OCI-LY3 (cell line): Measurements from ENCODE around the gene EPC2.

Experiments used
- H2AFZ ChIP-seq: fragments of 200-600, 300-600 bp; shearing (Covaris generic); 2 replicates; pipeline ENCODE4 v1.6.0; 2014; ENCODE audit warnings: antibody characterized with exemption, low read depth, low read length
- H3K27ac ChIP-seq: fragments of 200-600, 300-600 bp; sonication (generic); 2 replicates; pipeline ENCODE4 v1.5.1; 2014; ENCODE audit warnings: mild to moderate bottlenecking, low read length, moderate library complexity, mixed read lengths
- H3K27me3 ChIP-seq: fragments of 200-600, 300-600 bp; sonication (generic); 2 replicates; pipeline ENCODE4 v1.6.1; 2014; ENCODE audit warnings: low read depth, low read length, mixed read lengths
- H3K36me3 ChIP-seq: fragments of 200-600, 300-600 bp; sonication (generic); replicated peaks from 2 replicates; pipeline ENCODE3; 2014; ENCODE audit warnings: low read depth, low read length, mixed read lengths
- H3K4me1 ChIP-seq: fragments of 300-600, 200-600 bp; sonication (generic); 2 replicates; pipeline ENCODE4 v1.6.1; 2014; ENCODE audit warnings: low read length, mixed read lengths
- H3K4me2 ChIP-seq: fragments of 200-600, 300-600 bp; sonication (generic); 2 replicates; pipeline ENCODE4 v1.6.1; 2014; ENCODE audit warnings: low read length, mixed read lengths
- H3K4me3 ChIP-seq: fragments of 300-600, 200-600 bp; sonication (generic); 2 replicates; pipeline ENCODE4 v1.5.1; 2014; ENCODE audit warnings: antibody characterized with exemption, mild to moderate bottlenecking, low read length, moderate library complexity
- H3K79me2 ChIP-seq: fragments of 300-600, 200-600 bp; shearing (Covaris generic); 2 replicates; pipeline ENCODE4 v1.6.1; 2014; ENCODE audit warnings: mild to moderate bottlenecking, low read length, mixed read lengths
- H3K9ac ChIP-seq: fragments of 300-600, 200-600 bp; shearing (Covaris generic); 2 replicates; pipeline ENCODE4 v1.6.0; 2014; ENCODE audit warnings: mild to moderate bottlenecking, low read length, moderate library complexity
- H3K9me3 ChIP-seq: fragments of 200-600, 300-600 bp; shearing (Covaris generic); 2 replicates; pipeline ENCODE4 v1.6.1; 2014; ENCODE audit warnings: low read length, mixed read lengths; ENCODE audit not compliant: insufficient read depth
- H4K20me1 ChIP-seq: fragments of 200-600, 300-600 bp; sonication (generic); 2 replicates; pipeline ENCODE4 v1.6.1; 2016; ENCODE audit warnings: low read length, mixed read lengths; ENCODE audit not compliant: insufficient read depth
- EZH2phosphoT487 ChIP-seq: fragments of 200-600 bp; shearing (Covaris generic); IDR thresholded peaks from 2 replicates; pipeline ENCODE4 v1.6.1; 2018; ENCODE audit warnings: antibody characterized with exemption, mixed run types, low read depth
- TF ChIP-seq, protein P1 (sequence below): fragments of 200-600, 300-600 bp; sonication (generic); IDR thresholded peaks from 2 replicates; pipeline ENCODE4 v1.5.1; 2014; ENCODE audit warnings: antibody characterized with exemption, low read length, low read depth

EPC2 gene

DNA sequence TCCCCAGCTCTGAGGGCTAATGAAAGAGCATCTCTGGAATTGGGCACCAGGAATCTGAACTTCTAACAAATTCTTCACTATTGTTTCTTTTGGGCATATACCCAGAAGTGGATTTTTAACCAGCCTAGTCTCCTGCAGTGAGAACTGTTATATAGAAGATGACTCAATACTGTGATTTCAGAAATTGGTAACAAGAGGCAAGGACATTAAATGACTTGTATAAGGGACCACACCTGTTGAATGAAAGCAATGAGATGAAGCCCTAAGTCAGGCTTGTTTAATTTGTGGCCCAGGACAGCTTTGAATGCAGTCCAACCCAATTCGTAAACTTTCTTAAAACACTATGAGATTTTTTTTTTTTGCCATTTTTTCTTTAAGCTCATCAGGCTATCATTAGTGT lies 57.9 kb downstream of the EPC2 start:
- no peaks in the 10 kb centered on the region for H4K20me1 ChIP-seq
- TF ChIP-seq, protein P1, sequence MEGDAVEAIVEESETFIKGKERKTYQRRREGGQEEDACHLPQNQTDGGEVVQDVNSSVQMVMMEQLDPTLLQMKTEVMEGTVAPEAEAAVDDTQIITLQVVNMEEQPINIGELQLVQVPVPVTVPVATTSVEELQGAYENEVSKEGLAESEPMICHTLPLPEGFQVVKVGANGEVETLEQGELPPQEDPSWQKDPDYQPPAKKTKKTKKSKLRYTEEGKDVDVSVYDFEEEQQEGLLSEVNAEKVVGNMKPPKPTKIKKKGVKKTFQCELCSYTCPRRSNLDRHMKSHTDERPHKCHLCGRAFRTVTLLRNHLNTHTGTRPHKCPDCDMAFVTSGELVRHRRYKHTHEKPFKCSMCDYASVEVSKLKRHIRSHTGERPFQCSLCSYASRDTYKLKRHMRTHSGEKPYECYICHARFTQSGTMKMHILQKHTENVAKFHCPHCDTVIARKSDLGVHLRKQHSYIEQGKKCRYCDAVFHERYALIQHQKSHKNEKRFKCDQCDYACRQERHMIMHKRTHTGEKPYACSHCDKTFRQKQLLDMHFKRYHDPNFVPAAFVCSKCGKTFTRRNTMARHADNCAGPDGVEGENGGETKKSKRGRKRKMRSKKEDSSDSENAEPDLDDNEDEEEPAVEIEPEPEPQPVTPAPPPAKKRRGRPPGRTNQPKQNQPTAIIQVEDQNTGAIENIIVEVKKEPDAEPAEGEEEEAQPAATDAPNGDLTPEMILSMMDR: no peak
- no peak for TF ChIP-seq EZH2phosphoT487
- H3K27ac ChIP-seq: no peak overlapping the region
- H3K4me2 ChIP-seq: no peak overlapping the region
- peaks cover 43% of the 10 kb centered on the region for H3K79me2 ChIP-seq
- H3K4me1 ChIP-seq: no peaks in the 10 kb centered on the region
- peaks cover 17% of the 10 kb centered on the region; the same call in 1 of the 2 replicates for H3K9me3 ChIP-seq
- H3K36me3 ChIP-seq: peaks cover 31% of the 10 kb centered on the region
- no peak overlapping the region for H2AFZ ChIP-seq
- H3K4me3 ChIP-seq: no peak overlapping the region
- no peak overlapping the region for H3K9ac ChIP-seq
- no peaks in the 10 kb centered on the region for H3K27me3 ChIP-seq

DNA sequence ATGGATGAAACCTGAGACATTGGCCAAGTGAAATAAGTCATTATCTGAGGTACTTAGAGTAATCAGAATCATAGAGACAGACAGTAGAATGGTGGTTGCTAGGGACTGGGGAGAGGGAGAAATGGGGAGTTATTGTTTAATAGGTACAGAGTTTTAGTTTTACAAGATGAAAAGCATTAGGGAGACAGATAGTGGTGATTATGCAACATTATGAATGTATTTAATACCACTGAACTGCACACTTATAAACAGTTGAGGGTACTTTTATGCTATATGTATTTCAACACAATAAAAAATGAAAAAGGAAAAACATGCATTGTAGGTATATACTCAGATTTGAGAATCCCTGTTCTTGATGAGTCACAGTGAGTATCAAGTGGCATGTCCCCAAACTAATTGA lies 59.7 kb downstream of the EPC2 start:
- Histone ChIP-seq H3K79me2 (peaks cover 43% of the 10 kb centered on the region), H3K4me1 (no peaks in the 10 kb centered on the region), H2AFZ (no peak overlapping the region), H4K20me1 (no peaks in the 10 kb centered on the region), H3K9ac (no peak overlapping the region), H3K4me2 (no peak overlapping the region), H3K9me3 (peaks cover 16% of the 10 kb centered on the region; the same call in 1 of the 2 replicates), H3K27ac (no peak overlapping the region), H3K4me3 (no peak overlapping the region), H3K27me3 (no peaks in the 10 kb centered on the region), H3K36me3 (peaks cover 30% of the 10 kb centered on the region)
- TF ChIP-seq, protein P1: no peak
- TF ChIP-seq EZH2phosphoT487: no peak

DNA sequence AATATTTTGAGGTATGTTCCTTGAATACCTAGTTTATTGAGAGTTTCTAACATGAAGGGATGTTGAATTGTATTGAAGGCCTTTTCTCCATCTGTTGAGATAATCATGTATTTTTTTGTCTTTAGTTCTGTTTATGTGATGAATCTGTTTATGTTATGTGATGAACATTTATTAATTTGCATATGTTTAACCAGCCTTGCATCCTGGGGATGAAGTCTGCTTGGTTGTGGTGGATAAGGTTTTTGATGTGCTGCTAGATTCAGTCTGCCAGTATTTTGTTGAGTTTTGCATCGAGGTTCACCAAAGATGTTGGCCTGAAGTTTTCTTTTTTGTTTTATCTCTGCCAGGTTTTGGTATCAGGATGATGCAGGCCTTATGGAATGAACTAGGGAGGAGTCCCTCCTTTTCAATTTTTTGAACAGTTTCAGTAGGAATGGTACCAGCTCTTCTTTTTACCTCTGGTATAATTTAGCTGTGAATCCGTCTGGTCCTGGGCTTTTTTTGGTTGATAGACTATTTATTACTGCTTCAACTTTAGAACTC lies 71.9 kb downstream of the EPC2 start:
- peaks cover 86% of the 10 kb centered on the region for H3K79me2 ChIP-seq
- TF ChIP-seq EZH2phosphoT487: no peak
- TF ChIP-seq, protein P1: no peak

DNA sequence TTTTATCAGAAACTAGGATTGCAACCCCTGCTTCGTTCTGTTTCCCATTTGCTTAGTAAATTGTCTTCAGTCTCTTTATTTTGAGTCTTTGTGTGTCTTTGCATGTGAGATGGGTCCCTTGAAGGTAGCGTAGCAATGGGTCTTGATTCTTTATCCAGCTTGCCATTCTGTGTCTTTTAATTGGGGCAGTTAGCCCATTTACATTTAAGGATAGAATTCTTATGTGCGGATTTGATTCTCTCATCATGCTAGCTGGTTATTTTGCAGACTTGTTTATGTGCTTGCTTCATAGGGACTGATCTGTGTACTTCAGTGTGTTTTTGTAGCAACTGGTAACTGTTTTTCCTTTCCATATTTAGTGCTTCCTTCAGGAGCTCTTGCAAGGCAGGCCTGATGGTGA lies 73.5 kb downstream of the EPC2 start:
- H4K20me1 ChIP-seq: peaks cover 62% of the 10 kb centered on the region
- peaks cover 22% of the 10 kb centered on the region for H3K4me1 ChIP-seq
- H3K79me2 ChIP-seq: peaks cover 88% of the 10 kb centered on the region
- no peak overlapping the region for H3K4me3 ChIP-seq
- no peak overlapping the region for H3K27ac ChIP-seq
- H2AFZ ChIP-seq: no peak overlapping the region
- H3K36me3 ChIP-seq: no peaks in the 10 kb centered on the region
- H3K27me3 ChIP-seq: no peaks in the 10 kb centered on the region
- H3K9ac ChIP-seq: no peak overlapping the region
- TF ChIP-seq, protein P1: no peak
- no peak for TF ChIP-seq EZH2phosphoT487
- no peak overlapping the region for H3K4me2 ChIP-seq
- H3K9me3 ChIP-seq: no peaks in the 10 kb centered on the region

More for the DNA sequence above, 71.9 kb downstream of the EPC2 start:
- Histone ChIP-seq H3K27me3 (no peaks in the 10 kb centered on the region), H4K20me1 (peaks cover 48% of the 10 kb centered on the region), H2AFZ (no peak overlapping the region), H3K4me3 (no peak overlapping the region), H3K9me3 (no peaks in the 10 kb centered on the region), H3K36me3 (no peaks in the 10 kb centered on the region), H3K4me2 (no peak overlapping the region), H3K9ac (no peak overlapping the region), H3K27ac (no peak overlapping the region), H3K4me1 (peaks cover 15% of the 10 kb centered on the region)
